ENCODE measurements around the gene PRKAR1B.

The PRKAR1B gene

DNA sequence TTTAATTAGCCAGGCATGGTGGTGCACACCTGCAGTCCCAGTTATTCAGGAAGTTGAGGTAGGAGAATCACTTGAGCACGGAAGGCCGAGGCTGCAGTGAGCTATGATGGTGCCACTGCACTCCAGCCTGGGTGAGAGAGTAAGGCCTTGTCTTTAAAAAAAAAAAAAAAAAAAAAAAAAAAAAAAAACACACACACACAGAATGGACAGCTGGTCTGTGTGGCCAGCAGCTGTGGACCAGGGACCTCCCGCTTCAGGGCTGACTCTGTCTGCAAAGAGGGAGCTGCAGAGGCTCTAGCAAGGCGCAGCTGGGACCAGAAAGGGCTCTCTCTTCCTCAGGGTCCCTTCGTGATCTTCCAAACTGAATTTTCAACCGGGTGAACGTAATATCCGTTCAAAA is 54.2 kb downstream of the PRKAR1B start:
- no peak overlapping the region for H3K27ac ChIP-seq (ENCODE audit: extremely low read depth, low read depth, low read length)
- no peak overlapping the region for H3K4me3 ChIP-seq (ENCODE audit: low read depth, low read length)
- CTCF ChIA-PET, result no interaction called here
- TF ChIP-seq ZNF548 (tag by site-specific recombination; IDR thresholded peaks at IDR 0.05), result no peak
- TF ChIP-seq, protein P1, sequence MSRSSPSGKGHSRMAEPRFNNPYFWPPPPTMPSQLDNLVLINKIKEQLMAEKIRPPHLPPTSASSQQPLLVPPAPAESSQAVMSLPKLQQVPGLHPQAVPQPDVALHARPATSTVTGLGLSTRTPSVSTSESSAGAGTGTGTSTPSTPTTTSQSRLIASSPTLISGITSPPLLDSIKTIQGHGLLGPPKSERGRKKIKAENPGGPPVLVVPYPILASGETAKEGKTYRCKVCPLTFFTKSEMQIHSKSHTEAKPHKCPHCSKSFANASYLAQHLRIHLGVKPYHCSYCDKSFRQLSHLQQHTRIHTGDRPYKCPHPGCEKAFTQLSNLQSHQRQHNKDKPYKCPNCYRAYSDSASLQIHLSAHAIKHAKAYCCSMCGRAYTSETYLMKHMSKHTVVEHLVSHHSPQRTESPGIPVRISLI (tag by site-specific recombination; IDR thresholded peaks at IDR 0.05), result peak; percentile 76
- H3K4me1 ChIP-seq (ENCODE audit: control insufficient read depth, insufficient read depth, low read length), result no peaks in the 10 kb centered on the region
- POLR2A ChIA-PET, result interaction anchor here (0.6 to 0.7 kb wide), 3 partner anchors 17 to 77 kb away, joined by 4 to 6 read pairs (median 5); no protein-coding TSS in a partner anchor
- H3K9me3 ChIP-seq (ENCODE audit: control insufficient read depth, insufficient read depth, low read depth, low read length), result no peaks in the 10 kb centered on the region
- no peaks in the 10 kb centered on the region for H3K36me3 ChIP-seq (ENCODE audit: control insufficient read depth in 2 of 2, insufficient read depth in 1 of 2, low read length in 2 of 2)

DNA sequence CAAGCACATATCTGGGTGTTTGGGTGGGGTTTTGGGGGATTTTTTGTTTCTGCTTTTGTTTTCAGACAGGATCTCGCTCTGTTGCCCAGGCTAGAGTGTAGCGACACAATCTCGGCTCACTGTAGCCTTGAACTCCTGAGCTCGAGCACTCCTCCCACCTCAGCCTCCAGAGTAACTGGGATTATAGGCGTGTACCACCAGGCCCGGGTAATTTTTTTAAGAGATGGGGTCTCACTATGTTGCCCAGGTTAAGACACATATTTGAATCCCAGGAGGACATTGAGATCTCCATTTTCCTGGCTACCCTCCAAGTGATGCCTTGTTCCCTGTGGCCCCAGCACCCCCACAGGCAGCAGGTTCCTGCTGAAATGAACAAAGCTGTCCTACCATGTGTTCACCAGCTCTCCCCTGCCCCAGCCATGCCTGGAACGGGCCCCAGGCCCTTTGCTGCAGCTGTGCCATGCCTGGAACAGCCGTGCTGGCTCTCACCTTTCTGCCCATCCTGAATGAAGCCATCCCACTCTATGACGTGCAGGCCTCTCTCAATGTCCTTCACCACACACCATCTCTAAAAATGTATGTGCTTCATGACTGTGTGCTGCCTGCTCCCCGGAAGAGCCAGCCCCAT is 55.6 kb downstream of the PRKAR1B start:
- peak; percentile 61 for TF ChIP-seq ZNF623 (tag by site-specific recombination; IDR thresholded peaks at IDR 0.05)
- TF ChIP-seq, protein P2, sequence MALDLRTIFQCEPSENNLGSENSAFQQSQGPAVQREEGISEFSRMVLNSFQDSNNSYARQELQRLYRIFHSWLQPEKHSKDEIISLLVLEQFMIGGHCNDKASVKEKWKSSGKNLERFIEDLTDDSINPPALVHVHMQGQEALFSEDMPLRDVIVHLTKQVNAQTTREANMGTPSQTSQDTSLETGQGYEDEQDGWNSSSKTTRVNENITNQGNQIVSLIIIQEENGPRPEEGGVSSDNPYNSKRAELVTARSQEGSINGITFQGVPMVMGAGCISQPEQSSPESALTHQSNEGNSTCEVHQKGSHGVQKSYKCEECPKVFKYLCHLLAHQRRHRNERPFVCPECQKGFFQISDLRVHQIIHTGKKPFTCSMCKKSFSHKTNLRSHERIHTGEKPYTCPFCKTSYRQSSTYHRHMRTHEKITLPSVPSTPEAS (tag by site-specific recombination; IDR thresholded peaks at IDR 0.05), result no peak
- TF ChIP-seq GLI4 (tag by site-specific recombination; IDR thresholded peaks at IDR 0.05), result no peak
- TF ChIP-seq ZNF121 (tag by site-specific recombination; IDR thresholded peaks at IDR 0.05), result peak; percentile 83
- TF ChIP-seq ZNF514 (tag by site-specific recombination; IDR thresholded peaks at IDR 0.05), result no peak
- TF ChIP-seq, protein P3, sequence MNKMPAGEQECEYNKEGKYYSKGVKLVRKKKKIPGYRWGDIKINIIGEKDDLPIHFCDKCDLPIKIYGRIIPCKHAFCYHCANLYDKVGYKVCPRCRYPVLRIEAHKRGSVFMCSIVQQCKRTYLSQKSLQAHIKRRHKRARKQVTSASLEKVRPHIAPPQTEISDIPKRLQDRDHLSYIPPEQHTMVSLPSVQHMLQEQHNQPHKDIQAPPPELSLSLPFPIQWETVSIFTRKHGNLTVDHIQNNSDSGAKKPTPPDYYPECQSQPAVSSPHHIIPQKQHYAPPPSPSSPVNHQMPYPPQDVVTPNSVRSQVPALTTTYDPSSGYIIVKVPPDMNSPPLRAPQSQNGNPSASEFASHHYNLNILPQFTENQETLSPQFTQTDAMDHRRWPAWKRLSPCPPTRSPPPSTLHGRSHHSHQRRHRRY (tag by site-specific recombination; IDR thresholded peaks at IDR 0.05), result no peak
- TF ChIP-seq IKZF3 (tag by site-specific recombination; IDR thresholded peaks at IDR 0.05), result no peak
- TF ChIP-seq, protein P4, sequence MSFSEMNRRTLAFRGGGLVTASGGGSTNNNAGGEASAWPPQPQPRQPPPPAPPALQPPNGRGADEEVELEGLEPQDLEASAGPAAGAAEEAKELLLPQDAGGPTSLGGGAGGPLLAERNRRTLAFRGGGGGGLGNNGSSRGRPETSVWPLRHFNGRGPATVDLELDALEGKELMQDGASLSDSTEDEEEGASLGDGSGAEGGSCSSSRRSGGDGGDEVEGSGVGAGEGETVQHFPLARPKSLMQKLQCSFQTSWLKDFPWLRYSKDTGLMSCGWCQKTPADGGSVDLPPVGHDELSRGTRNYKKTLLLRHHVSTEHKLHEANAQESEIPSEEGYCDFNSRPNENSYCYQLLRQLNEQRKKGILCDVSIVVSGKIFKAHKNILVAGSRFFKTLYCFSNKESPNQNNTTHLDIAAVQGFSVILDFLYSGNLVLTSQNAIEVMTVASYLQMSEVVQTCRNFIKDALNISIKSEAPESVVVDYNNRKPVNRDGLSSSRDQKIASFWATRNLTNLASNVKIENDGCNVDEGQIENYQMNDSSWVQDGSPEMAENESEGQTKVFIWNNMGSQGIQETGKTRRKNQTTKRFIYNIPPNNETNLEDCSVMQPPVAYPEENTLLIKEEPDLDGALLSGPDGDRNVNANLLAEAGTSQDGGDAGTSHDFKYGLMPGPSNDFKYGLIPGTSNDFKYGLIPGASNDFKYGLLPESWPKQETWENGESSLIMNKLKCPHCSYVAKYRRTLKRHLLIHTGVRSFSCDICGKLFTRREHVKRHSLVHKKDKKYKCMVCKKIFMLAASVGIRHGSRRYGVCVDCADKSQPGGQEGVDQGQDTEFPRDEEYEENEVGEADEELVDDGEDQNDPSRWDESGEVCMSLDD (tag by site-specific recombination; IDR thresholded peaks at IDR 0.05), result no peak
- no peak for TF ChIP-seq KLF7 (tag by site-specific recombination; IDR thresholded peaks at IDR 0.05; ENCODE audit: borderline replicate concordance)
- no peak for TF ChIP-seq ZNF768 (tag by site-specific recombination; IDR thresholded peaks at IDR 0.05)
- no peak for TF ChIP-seq SP2 (tag by site-specific recombination; IDR thresholded peaks at IDR 0.05)
- TF ChIP-seq ZNF184 (tag by site-specific recombination; IDR thresholded peaks at IDR 0.05), result no peak
- TF ChIP-seq, protein P5, sequence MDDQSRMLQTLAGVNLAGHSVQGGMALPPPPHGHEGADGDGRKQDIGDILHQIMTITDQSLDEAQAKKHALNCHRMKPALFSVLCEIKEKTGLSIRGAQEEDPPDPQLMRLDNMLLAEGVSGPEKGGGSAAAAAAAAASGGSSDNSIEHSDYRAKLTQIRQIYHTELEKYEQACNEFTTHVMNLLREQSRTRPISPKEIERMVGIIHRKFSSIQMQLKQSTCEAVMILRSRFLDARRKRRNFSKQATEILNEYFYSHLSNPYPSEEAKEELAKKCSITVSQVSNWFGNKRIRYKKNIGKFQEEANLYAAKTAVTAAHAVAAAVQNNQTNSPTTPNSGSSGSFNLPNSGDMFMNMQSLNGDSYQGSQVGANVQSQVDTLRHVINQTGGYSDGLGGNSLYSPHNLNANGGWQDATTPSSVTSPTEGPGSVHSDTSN (CRISPR knock-in tag; IDR thresholded peaks at IDR 0.05), result no peak
- ChIA-PET CTCF (no interaction called here), POLR2A (no interaction called here)
- Histone ChIP-seq H3K4me3 (ENCODE audit: low read depth, low read length) (no peak overlapping the region), H3K4me1 (ENCODE audit: control insufficient read depth, insufficient read depth, low read length) (no peaks in the 10 kb centered on the region), H3K9me3 (ENCODE audit: control insufficient read depth, insufficient read depth, low read depth, low read length) (no peaks in the 10 kb centered on the region), H3K36me3 (ENCODE audit: control insufficient read depth in 2 of 2, insufficient read depth in 1 of 2, low read length in 2 of 2) (peaks cover 0 to 3% of the 10 kb centered on the region in 2 experiments; a peak in 2 of 3 replicates), H3K27ac (ENCODE audit: extremely low read depth, low read depth, low read length) (no peak overlapping the region)
